ENCODE results near the gene MLNR.
A peak's percentile ranks its signal among the peaks of the same experiment; 100 is the strongest.

Gene MLNR

DNA sequence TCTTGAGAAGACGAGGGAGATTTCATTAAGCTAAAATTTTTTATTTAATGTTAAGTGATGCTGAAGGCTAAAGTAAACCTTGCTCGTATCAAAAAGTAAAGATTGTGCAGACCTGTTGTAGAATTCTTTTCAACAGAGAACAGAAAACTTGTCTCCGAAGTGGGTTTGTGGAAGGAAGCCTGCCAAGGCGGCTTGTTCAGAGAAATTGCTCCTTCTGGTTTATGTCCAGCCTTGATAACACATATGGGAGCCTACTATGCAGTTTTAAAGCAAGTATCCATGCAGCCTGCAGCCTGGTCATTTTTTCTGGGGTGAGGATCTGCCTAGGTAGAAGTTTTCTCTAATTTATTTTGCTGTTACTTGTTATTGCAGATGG, 1.4 kb downstream of the MLNR start:
- no peak for DNase-seq (ENCODE audit: low read depth in 2 of 2)
- no peak overlapping the region for H3K4me3 ChIP-seq (replicated peaks in 1 of 2; ENCODE audit: low read depth in 2 of 2, low read length in 2 of 2)
- no peak for TF ChIP-seq CTCF (IDR thresholded peaks at IDR 0.05; ENCODE audit: low read depth, low read length)

GRCh38 chr13:49225223-49226042, 5.3 kb downstream of the MLNR start:
- H3K4me3 ChIP-seq (replicated peaks in 1 of 2; ENCODE audit: low read depth in 2 of 2, low read length in 2 of 2) = no peak overlapping the region
- no peak for TF ChIP-seq CTCF (IDR thresholded peaks at IDR 0.05; ENCODE audit: low read depth, low read length)
- peak; percentile 32 to 43 for DNase-seq (ENCODE audit: low read depth in 2 of 2)

DNA sequence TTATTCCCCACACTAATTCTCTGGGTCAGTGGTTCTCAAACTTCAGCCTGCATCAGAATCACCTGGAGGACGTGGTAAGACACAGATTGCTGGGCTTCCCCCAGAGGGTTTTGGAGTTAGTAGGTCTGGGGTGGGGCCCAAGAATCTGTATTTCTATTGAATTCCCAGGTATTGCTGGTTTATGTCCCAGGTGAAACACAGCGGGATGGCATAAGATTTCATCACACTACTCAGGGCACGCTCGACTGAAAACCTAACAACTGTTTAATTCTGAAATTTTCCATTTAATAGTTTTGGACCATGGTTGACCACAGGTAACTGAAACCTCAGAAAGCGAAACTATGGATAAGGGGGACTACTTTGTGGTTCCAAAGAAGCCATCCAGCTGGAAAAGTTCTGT, 6.5 kb downstream of the MLNR start:
- H3K4me3 ChIP-seq (replicated peaks in 1 of 2; ENCODE audit: low read depth in 2 of 2, low read length in 2 of 2) = no peak overlapping the region
- no peak for TF ChIP-seq CTCF (IDR thresholded peaks at IDR 0.05; ENCODE audit: low read depth, low read length)
- DNase-seq (ENCODE audit: low read depth in 2 of 2) = no peak

DNA sequence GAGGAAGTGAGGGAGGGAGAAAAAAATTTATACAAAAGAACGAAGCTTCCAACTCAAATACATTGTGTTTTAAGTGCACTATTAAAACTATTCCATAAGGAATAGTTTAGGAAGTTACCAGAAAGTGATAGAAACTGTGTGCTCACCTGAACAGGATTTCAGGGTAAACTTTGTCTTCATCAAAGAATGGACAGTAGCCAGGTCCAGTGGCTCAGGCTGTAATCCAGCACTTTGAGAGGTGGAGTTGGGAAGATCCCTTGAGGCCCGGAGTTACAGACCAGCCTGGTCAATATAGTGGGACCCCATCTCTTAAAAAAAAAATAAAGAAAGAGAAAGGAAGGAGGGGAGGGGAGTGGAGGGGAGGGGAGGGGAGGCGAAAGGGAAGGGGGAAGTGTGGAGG, 14.6 kb downstream of the MLNR start:
- H3K4me3 ChIP-seq (replicated peaks in 1 of 2; ENCODE audit: low read depth in 2 of 2, low read length in 2 of 2) = no peak overlapping the region
- TF ChIP-seq CTCF (IDR thresholded peaks at IDR 0.05; ENCODE audit: low read depth, low read length) = no peak
- no peak for DNase-seq (ENCODE audit: low read depth in 2 of 2)

DNA sequence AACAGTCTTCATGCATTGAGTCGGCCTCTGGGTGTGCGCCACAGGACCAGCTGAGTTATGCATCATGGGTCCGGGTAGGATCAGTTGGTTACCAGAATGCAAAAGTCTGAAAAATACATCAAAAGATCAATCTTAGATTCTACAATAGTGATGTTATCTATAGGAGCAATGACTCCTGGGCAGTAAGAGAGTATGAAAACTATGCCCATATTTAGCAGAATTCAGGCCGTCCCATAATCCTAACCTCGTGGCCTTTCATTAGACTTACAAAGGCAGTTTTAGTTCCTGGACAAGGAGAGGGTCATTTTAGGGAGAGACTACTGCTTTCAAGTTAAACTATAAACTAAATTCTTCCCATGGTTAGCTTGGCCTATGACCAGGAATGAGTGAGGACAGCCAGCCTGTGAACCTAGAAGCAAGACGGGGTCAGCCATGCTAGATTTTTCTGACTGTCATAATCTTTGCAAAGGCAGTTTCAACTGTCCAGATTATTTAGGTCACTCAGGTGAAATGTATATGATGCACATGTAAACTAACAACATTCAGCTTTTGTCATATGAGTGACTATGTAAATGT, 15.8 kb downstream of the MLNR start:
- H3K4me3 ChIP-seq (replicated peaks in 1 of 2; ENCODE audit: low read depth in 2 of 2, low read length in 2 of 2) = no peak overlapping the region
- TF ChIP-seq CTCF (IDR thresholded peaks at IDR 0.05; ENCODE audit: low read depth, low read length) = no peak
- no peak for DNase-seq (ENCODE audit: low read depth in 2 of 2)

DNA sequence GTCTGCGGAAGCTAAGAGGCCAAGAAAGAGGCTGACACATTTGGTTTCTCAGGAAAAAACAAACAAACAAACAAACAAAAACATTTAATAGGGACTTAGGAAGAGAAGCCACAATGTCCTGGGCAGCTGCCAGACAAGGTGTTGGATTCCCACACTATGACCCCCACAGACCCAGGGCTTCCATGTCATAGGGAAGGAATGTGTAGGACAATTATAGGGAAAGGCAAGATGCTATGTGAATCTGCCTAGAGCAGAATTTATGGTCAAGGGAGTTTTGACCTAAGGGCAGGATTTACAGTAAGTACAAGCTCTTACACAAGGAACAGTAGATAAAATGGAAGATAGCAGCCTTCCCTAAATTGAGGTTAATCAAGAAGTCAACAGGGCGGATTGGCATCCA, 18.5 kb downstream of the MLNR start:
- TF ChIP-seq CTCF (IDR thresholded peaks at IDR 0.05; ENCODE audit: low read depth, low read length) = no peak
- no peak for DNase-seq (ENCODE audit: low read depth in 2 of 2)
- no peak overlapping the region for H3K4me3 ChIP-seq (replicated peaks in 1 of 2; ENCODE audit: low read depth in 2 of 2, low read length in 2 of 2)

Data from cardiac fibroblast (primary cell).